ENCODE results near the gene ATXN2. TPM values are rescaled to one million over a fixed set of nuclear protein-coding genes. Genes with fewer than 3 reads are reported as not detected.

Gene ATXN2
- total and polyA plus RNA-seq, 8 donors = 12.9 to 28.2 (median 19.4) TPM

DNA sequence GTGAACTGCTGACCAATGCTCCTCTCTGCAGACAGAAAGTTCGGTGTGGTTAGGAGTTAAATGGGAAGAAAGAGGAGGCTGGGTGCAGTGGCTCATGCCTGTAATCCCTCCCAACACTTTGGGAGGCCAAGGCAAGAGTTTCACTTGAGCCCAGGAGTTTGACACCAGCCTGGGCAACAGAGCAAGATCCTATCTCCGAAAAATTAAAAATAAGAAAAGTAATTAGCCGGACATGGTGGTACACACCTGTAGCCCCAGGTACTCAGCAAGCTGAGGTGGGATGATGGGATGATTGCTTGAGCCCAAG is 19.0 kb downstream of the ATXN2 start:
- no peaks in the 10 kb centered on the region for H3K27me3 ChIP-seq
- no peak for ATAC-seq
- H3K27ac ChIP-seq = no peak overlapping the region
- no peak for FAIRE-seq
- no peak for DNase-seq
- TF ChIP-seq, protein P1, sequence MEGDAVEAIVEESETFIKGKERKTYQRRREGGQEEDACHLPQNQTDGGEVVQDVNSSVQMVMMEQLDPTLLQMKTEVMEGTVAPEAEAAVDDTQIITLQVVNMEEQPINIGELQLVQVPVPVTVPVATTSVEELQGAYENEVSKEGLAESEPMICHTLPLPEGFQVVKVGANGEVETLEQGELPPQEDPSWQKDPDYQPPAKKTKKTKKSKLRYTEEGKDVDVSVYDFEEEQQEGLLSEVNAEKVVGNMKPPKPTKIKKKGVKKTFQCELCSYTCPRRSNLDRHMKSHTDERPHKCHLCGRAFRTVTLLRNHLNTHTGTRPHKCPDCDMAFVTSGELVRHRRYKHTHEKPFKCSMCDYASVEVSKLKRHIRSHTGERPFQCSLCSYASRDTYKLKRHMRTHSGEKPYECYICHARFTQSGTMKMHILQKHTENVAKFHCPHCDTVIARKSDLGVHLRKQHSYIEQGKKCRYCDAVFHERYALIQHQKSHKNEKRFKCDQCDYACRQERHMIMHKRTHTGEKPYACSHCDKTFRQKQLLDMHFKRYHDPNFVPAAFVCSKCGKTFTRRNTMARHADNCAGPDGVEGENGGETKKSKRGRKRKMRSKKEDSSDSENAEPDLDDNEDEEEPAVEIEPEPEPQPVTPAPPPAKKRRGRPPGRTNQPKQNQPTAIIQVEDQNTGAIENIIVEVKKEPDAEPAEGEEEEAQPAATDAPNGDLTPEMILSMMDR (IDR thresholded peaks at IDR 0.05) = no peak
- WGBS, 2 donors = 94 to 95% methylated on average over 3 of the region's 3 CpGs
- intact Hi-C loops (cut with DNase I) = no loop called here
- H3K4me3 ChIP-seq = no peak overlapping the region
- no peaks in the 10 kb centered on the region for H3K9me3 ChIP-seq
- H3K36me3 ChIP-seq = no peaks in the 10 kb centered on the region
- no peaks in the 10 kb centered on the region for H3K4me1 ChIP-seq

DNA sequence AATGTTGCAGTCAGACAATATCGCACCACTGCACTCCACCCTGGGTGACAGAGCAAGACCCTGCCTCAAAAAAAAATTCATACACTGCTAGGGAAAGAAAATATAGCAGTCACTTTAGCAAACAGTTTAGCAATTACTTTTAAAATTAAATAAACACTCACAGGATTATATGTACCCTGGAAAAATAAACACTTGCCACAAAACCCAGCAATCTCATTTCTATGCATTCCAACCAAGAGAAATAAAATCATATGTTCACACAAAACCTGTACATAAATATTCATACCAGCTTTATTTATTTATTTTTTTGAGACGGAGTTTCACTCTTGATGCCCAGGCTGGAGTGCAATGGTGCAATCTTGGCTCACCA is 20.2 kb downstream of the ATXN2 start:
- no peak for DNase-seq
- Histone ChIP-seq H3K4me1 (no peaks in the 10 kb centered on the region), H3K4me3 (no peak overlapping the region), H3K27me3 (no peaks in the 10 kb centered on the region), H3K9me3 (no peaks in the 10 kb centered on the region), H3K27ac (no peak overlapping the region), H3K36me3 (no peaks in the 10 kb centered on the region)
- intact Hi-C loops (cut with DNase I) = no loop called here
- ATAC-seq = no peak
- TF ChIP-seq, protein P1 (IDR thresholded peaks at IDR 0.05) = no peak
- WGBS, 2 donors = 92 to 94% methylated on average over 2 of the region's 2 CpGs
- FAIRE-seq = no peak

DNA sequence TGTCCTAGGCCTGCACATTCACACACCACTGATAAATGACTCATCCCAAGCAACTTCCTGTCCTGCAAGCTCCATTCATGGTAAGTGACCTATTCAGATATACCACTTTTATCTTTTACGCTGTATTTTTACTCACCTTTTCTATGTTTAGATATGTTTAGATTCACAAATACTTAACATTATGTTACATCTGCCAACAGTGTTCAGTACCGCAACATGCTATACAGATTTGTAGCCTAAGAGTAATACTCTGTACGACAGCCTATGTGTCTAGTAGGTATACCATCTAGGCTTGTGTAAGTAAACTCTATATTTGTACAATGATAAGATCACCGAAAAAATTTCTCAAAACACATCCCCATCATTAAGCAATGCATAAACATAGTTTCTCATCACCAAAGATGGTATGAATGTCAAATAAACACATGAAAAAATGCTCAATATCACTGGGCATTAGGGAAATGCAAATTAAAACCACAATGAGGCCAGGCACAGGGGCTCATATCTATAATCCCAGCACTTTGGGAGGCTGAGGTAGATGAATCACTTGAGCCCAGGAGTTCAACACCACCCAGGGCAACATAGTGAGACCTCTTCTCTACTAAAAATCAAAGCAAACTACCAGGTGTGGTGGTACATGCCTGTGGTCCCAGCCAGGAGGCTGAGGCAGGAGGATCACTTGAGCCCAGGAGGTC is 20.7 kb downstream of the ATXN2 start:
- FAIRE-seq (no peak), DNase-seq (no peak), ATAC-seq (peak in 2 of 4 donors; percentile 56 to 60)
- TF ChIP-seq, protein P1 (IDR thresholded peaks at IDR 0.05) = no peak
- intact Hi-C loops (cut with DNase I) = no loop called here
- Histone ChIP-seq H3K36me3 (no peaks in the 10 kb centered on the region), H3K4me3 (no peak overlapping the region), H3K9me3 (no peaks in the 10 kb centered on the region), H3K4me1 (no peaks in the 10 kb centered on the region), H3K27ac (no peak overlapping the region), H3K27me3 (no peaks in the 10 kb centered on the region)
- WGBS, 2 donors = 69 to 73% methylated on average over 4 of the region's 4 CpGs

DNA sequence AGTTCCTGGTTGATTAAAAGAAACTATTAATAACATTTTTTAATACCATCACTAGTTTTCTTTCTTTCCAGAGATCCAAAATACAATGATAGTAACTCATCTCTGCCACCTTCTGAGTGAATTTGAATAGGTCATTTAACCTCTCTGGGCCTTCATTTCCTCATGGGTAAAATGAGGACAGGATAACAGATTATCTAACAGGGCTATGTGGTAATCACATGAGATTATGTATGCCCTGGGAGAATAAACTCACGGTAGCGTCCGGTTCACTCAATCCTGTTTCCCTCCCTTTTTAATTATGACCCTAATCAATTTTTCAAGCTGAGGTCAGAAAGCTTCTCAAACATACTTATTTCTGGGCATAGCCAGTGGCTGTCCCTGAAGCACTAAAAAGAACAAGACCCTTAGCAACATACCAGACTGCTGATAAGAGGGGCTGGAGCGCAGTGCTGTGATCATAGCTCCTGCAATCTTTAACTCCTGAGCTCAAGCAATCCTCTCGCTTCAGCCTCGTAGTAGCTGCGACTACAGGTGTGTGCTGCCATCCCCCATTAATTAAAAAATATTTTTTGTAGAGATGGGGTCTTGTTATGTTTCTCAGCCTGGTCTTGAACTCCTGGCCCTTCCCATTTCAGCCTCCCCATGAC is 24.2 kb downstream of the ATXN2 start:
- ATAC-seq (peak in 1 of 4 donors; percentile 48), DNase-seq (no peak), FAIRE-seq (no peak)
- WGBS, 2 donors = 36 to 40% methylated on average over 7 of the region's 7 CpGs
- no peaks in the 10 kb centered on the region for H3K9me3 ChIP-seq
- peaks cover 0 to 5% (median 0%) of the 10 kb centered on the region in 3 donors for H3K4me1 ChIP-seq
- TF ChIP-seq, protein P1 (IDR thresholded peaks at IDR 0.05) = no peak
- no peaks in the 10 kb centered on the region for H3K36me3 ChIP-seq
- H3K4me3 ChIP-seq = no peak overlapping the region
- H3K27me3 ChIP-seq = no peaks in the 10 kb centered on the region
- intact Hi-C loops (cut with DNase I) = no loop called here
- no peak overlapping the region for H3K27ac ChIP-seq

GRCh38 chr12:111573476-111573875 is 25.6 kb downstream of the ATXN2 start:
- Histone ChIP-seq H3K36me3 (no peaks in the 10 kb centered on the region), H3K9me3 (no peaks in the 10 kb centered on the region), H3K4me3 (no peak overlapping the region), H3K27ac (no peak overlapping the region), H3K4me1 (peaks cover 0 to 5% (median 0%) of the 10 kb centered on the region in 3 donors), H3K27me3 (no peaks in the 10 kb centered on the region)
- TF ChIP-seq, protein P1 (IDR thresholded peaks at IDR 0.05) = no peak
- FAIRE-seq (no peak), ATAC-seq (no peak), DNase-seq (no peak)
- intact Hi-C loops (cut with DNase I) = no loop called here
- WGBS, 2 donors = 98 to 100% methylated on average over 1 of the region's 1 CpG
